HG03565 (cell line): Measurements from ENCODE around the gene IFNG.
"Not testable (repeated sequence)": the region's sequence is repeated elsewhere in the genome, so short reads cannot be mapped to it uniquely, and the experiment has no call there.

Experiments
- ATAC-seq: cut with Tn5 transposase; IDR thresholded peaks from one replicate; pipeline ENCODE4 v1.9.1; 2021; ENCODE audit warnings: mild to moderate bottlenecking, moderate library complexity; ENCODE audit not compliant: unreplicated experiment

IFNG gene

DNA sequence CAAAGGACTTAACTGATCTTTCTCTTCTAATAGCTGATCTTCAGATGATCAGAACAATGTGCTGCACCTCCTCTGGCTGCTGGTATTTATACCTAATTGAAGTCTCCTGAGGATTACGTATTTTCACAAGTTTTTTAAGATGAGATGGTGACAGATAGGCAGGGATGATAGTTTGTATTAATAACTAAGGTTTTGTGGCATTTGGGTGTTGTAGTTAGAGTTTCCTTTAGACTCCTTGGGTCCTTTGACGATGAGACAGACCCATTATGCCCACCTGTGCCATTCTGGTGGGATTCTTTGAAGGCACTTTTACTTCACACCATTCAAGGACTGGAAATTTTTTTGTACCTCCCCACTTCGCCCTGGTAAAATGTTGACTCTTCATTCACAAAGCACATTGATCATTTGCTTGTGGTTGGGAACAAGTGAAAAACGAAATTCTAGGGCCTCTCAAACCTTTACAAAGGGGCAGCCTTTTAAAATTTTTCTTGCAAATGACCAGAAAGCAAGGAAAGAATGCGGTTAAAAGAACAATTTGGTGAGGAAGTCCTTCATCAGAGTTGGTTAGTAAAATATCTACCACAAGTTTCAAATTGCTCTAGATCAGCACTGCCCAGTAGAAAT, at the start of gene IFNG:
Gene IFNG, minus strand, starts transcription at position 60 of the 624 bp plus-strand sequence. CDS start 125 bp downstream, outside the sequence.
- peak; percentile 36 for ATAC-seq

DNA sequence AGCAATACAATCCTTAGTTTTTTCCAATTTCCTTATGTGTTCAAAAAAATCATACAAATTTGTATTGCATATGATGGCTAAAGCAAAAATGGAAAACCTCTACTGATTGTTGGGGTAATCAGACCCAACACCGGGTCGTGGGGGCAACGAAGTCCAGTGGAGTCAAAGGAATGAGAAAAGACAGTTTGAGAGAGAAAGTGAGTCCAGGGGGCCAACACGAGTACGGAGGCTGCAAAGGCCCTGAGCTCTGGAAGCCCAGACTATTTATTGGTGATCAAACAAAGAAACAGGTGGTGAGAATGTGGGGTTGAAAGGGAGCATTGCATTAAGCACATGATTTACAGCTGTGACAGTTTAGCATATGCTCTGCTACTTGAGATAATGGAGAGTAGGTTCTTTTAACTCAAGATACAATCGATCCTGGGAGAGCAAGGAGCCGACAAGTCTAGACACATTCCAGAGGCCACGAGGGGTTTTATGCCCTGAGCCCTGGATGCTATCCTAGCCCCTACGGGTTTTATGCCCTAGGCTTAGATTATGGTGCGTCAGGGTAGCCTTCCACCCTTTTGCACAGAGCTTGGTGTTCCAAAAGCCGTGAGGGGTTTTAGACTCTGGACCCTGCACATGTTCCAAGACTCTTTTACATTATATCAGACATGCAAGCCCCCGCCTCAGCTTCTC, 49.6 kb upstream of the IFNG start:
- not testable (repeated sequence) for ATAC-seq

GRCh38 chr12:68207276-68207675, 47.7 kb upstream of the IFNG start:
- ATAC-seq = no peak

GRCh38 chr12:68206446-68206845, 46.9 kb upstream of the IFNG start:
- no peak for ATAC-seq

DNA sequence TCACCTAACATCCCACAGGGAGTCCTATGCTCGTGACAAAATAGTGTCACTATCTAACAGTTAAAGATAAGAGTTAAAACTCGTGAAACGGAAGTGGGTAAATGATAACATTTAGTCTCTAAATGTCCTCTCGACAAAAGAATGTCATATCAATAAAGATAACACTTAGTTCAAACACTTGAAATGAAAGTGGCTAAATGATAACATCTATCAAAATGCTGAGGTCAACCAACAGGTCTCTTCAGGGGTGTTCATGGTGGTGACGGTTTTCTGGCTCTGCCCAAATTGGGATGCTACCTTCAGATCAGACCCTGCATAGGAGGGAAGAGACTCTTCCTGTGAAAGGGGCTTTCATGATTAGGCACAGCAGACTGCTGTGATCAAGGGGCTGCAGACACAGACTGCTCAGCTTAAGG, 43.9 kb upstream of the IFNG start:
- no peak for ATAC-seq

DNA sequence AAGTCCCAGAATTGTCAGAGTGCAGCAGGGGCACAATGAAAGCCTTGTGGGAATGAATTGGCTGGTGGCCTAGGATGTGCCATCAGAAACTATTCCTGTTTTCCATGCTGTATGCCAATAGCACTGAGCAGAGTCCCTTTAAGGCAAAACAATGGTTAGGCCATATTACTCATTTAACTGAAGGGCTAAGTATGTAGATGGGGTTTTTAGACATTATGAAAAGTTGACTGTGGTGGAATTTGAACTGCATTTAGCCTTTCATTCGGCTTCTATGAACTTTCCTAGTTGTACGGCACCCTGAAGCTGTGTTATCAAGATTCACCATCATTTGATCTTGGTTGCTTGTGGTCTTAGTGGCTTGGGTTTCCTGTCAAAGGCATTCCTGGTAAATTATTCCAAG, 41.3 kb upstream of the IFNG start:
- ATAC-seq = no peak

DNA sequence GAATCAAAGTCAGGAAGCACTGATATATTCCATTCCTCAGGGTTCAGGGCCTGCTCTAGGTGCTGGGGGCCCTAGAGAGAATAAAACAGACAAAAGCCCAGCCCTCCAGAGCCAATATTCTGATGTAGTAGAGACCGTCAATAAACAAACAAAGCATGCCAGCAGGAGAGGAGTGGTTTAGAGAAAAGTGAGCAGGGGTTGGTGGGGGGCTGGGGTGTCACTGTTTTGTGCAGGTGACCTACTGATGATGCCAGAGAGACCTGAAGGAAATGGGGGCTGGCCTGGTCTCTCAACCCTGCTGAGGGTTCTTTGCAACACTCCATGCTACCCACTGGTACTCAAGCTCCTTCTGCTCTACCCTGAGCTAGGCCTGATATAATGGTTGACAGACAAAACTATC, 39.6 kb upstream of the IFNG start:
- no peak for ATAC-seq

GRCh38 chr12:68198507-68199086, 39.1 kb upstream of the IFNG start:
- ATAC-seq = no peak

GRCh38 chr12:68190301-68190700, 30.8 kb upstream of the IFNG start:
- ATAC-seq = no peak

GRCh38 chr12:68189821-68190242, 30.3 kb upstream of the IFNG start:
- no peak for ATAC-seq

GRCh38 chr12:68185598-68185997, 26.1 kb upstream of the IFNG start:
- no peak for ATAC-seq

DNA sequence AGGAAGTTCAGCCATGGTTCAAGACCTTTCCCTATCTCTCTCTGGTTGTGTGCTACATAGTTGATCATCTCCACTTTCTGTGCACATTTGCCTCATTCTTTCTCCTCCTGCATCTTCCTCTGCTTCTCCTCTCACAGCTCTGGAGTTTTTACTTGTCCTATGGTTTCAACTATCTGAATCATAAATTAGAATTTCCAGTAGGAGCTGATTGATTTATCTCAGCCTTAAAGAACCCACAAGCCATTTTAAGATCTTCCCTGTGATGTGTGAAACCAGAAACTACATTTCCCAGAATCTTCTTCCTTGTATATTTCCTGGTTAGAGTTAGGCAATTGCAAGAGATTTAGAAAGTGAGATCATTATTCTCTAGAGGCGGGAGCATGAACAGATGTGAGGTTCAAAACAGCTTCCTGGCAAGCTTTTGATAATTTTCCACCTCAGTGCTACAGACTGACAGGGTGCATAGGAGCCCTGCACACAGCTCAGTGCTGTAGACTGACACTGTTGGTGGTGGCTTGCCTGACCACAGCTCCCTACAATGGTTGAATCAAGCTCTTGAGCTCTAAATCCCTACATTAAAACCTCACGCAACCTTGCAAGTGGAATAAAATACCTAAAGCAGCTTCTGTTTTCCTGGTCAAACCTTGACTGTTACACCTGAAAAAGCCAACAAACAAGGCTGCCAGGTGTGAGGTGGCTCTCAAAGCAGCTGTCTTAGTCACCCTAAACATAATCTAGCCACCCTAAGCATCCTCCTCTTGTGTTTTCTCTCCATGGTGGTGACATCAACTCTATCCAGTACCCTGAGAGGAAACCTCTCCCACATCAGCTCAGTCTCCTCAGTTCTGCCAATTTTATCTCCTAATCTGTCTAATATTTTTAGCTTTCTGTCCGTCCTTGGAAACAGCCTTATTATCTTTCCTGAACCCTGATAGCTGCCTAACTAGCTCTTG, 21.5 kb upstream of the IFNG start:
- ATAC-seq = peak; percentile 56

- ATAC-seq = no peak
Measured at GRCh38 chr12:68178774-68179439, 19.4 kb upstream of the IFNG start.

- no peak for ATAC-seq
Measured at GRCh38 chr12:68178184-68178583, 18.6 kb upstream of the IFNG start.

- no peak for ATAC-seq
Measured at GRCh38 chr12:68177562-68177961, 18.0 kb upstream of the IFNG start.

GRCh38 chr12:68176257-68176656, 16.7 kb upstream of the IFNG start:
- no peak for ATAC-seq

- ATAC-seq = peak; percentile 80
Measured at GRCh38 chr12:68175557-68176061, 16.1 kb upstream of the IFNG start.

- not testable (repeated sequence) for ATAC-seq
Measured at GRCh38 chr12:68174761-68175160, 15.2 kb upstream of the IFNG start.

- no peak for ATAC-seq
Measured at GRCh38 chr12:68173792-68174191, 14.3 kb upstream of the IFNG start.

DNA sequence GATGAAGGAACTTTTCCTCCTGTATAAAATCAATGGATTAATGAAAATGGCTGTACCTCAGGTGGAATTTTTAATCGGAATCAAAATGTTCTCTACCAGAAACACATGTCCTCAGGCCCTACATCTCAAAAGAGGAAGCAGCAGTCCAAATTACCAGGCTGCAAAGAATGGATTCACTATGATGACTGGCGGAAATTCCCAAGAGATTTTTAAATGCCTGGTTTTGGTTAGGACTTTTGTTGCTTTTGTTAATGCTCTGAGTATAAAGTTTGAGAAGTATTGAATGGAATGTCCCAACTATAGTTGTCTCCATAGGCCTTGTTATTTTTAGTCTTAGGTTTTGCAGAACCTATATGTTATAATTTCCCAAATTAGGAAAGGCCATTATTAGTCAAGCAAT, 11.2 kb upstream of the IFNG start:
- ATAC-seq = no peak
